GM18858 (cell line): ENCODE data around the gene SIRPB1.
"Not testable (repeated sequence)": the region's sequence is repeated elsewhere in the genome, so short reads cannot be mapped to it uniquely, and the experiment has no call there.

Experiments
- ATAC-seq: cut with Tn5 transposase; IDR thresholded peaks from one replicate; pipeline ENCODE4 v1.9.1; 2021; ENCODE audit not compliant: unreplicated experiment

The SIRPB1 gene

DNA sequence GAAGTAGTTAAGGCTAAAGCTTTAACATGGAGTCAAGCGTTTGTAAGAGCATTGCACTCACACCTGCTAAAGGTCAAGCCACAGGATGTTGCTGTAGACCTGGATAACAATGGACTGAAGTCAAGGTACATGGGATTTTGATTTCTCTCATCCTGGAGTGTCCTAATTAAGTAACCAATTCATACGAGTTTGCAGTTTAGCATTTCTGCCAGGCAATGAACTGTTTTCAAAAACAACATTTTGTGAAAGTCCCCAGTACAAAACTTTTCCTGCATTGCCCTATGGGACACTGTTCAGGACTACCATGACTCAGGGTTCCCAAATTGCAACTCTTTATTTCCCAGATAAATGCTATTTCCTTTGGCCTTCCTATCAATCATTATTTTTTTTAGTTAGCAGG, 17.4 kb upstream of the SIRPB1 start:
- no peak for ATAC-seq

DNA sequence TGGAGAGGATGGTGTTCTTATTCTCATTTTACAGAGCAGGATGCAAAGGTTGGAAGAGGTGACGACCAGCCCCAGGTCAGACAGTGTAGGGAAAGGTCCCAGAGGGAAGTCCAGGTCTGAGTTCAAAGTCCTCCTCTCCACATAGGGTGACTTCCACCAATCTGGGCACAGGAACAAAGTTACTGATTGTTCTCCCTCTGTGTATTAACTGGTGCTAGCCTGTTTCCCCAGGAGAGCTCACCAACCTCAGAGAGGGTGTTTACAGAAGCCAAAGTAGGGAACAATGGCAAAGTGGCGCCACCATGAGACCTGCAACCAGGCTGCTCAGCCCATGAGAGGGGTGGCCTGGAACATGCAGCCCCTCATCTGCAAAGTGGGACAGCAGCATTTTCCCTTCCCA, 16.8 kb upstream of the SIRPB1 start:
- no peak for ATAC-seq

DNA sequence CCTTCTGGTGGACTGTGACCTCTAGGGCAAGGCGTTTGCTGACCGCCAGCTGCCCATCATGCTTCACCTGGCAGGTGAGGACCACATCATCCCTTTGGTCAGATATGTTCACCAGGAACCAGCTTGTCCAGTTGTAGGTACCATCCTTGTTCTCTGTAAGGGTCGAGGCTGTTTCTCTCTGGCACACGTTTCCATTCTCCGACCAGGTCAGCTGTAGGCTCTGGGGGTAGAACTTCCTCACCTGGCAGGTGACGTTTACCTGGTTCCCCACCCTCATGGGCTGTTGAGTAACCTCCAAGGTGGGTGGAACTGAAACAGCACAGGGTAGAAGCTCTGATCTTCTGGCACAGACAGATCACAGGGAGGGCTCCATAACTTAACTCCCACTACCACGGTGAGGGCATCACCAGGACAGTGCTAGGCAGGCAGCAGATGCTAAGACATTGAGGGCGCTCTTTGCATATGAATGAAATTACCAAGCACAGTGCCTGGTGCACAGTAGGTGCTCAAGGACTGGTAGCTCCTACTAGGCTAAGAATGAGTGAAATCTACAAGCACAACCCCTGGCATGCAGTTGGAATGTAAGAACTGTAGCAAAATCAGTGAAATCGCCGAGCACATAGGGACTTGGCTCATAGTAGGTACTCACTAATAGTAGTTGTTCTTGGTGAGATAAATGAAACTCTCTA, 15.6 kb upstream of the SIRPB1 start:
- no peak for ATAC-seq

DNA sequence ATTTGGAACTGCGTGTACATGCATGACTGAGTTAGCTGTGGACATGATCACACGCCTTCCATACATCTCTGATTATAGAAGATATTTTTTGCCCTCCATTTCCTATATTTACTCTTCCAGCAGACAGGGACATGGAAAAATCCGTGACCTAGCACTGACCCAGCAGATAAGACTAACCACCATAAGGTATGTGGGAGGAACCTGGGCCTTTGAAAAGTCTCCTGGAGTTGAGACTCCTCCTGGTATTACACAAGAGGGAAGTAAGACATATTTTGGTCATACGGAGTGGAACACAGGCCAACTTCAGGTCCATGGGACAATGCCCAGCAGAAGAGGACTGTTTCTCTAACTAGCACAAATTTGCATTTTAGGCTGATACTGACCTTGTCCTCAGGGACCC, 13.7 kb upstream of the SIRPB1 start:
- ATAC-seq, result no peak

DNA sequence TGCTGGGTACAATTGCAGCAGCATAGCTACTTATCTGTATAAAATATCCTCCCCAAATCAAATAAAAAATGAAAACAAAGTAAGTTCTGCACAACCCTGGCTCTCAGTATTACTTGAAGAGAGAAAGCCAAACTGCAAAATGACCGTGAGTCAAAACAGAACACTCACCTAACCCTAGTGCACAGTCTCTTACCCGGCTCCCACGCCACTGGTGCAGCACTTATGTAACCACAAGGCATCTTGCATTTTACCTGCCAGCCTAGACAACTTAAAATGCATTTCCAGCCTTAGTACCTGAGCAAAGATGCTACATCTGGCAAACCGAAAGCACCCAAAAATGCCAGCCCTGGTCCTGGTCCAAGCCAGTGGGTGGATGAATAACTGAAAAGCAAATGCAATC, 12.4 kb upstream of the SIRPB1 start:
- ATAC-seq, result no peak

DNA sequence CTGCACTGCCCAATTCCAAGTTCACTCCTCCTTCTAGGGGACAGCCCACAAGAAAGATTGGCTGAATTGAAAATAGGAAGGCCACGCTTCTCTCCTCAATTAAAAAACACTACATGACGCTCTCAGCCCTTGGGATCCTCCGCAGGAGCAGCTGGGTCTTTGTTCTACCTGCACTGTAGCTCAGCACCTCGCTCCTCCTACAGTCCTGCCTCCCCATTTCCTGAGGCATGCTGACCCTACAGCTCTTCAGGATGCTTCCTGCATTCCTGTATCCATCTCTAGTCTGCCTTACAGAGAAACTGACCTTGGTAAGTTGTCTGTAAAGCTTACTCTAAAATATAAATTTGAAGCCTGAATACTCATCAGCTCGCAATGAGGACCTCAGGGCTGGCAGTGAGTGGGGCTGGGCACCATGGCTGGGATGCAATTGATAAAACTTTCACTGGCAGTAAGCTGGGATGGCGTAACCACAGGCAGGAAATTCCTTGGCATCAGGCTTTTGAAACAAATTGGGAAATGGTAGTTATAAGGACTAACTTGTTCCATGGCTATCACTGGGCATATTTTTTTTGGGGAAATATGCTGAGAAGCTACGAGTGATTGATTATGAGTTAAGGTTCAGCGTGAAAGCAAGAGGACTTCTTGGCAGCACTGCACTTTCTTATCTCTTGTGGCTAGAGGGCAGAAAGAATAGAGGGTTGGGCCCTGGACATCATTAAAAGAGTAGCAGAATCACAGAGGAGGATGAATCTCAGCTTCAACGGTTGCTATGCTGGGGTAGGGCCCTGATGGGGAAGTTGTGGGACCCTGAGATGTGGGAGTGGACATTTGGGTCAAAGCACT, 11.7 kb upstream of the SIRPB1 start:
- ATAC-seq, result no peak

DNA sequence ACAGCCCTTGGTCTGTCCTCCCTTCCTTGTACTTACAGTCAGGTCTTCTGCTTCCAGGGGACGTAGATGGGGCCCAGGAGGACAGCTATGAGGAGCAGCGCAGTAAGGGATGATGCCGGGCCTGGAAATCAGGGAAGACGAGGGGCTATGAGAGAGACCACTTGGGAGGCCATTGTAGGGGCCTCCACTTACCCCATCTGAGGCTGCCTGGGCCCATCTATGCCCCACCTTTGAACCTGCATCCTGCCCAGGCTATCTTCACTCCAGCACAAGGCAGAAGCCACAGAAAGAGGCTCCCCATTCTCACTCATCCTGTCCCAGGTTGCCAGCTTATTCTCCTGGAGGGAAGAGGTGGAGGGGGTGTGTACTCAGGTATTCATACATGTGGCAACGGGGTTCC, 10.4 kb upstream of the SIRPB1 start:
- no peak for ATAC-seq

DNA sequence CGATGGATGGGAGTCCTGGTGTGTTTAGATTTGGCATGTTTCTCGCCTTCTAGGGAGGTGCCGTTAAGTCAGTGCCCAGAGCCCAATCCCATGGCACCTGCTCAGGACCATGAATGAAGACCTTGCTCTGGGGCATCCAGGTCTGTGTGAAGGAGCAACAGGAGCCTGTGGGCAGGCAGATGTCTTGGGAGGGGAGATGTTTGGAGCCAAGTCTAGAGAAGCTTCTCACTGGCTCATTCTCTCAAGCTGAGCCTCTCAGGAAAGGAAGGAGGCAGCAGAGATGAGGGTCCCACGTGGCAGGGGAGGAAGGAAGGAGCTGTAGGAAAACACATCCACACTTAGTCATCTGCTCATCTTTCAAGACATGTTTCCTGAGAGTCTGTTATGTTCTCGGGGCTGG, 9.5 kb upstream of the SIRPB1 start:
- ATAC-seq, result no peak

DNA sequence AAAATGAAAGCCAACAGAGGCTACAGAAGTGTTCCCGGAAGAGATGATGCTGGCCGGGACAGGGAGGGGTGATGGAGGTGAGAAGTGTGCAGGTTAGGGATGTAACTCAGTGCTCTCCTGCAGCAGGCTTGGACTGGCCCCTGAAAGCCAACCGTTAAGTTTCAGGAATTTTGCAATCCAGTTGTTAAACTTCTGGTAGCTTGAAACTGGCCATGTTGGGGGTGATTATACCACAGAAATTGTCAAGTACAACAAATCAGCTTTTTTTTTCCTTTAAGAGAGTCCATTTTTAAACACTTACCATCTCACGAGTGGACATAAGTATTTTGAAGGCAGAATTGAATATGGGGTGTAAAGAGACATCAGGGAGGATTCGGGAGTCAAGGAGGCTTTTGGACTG, 8.8 kb upstream of the SIRPB1 start:
- ATAC-seq, result no peak

DNA sequence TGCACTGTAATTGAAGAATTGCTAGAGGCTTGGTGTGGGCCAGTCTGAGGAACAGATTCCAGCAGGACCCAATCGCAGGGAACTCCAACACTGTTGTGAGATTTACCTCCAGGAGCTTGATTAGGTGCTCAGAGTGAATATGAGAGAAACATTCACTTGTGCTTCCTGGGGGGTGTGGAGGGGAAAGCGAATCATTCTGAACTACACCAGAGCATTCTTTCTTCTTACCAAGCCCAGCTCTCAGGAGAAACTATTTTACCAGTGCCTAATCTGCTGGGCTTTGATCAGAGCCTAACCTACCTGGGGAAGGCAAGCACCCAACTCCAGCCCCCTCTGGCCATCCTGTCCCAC, 7.4 kb upstream of the SIRPB1 start:
- no peak for ATAC-seq

DNA sequence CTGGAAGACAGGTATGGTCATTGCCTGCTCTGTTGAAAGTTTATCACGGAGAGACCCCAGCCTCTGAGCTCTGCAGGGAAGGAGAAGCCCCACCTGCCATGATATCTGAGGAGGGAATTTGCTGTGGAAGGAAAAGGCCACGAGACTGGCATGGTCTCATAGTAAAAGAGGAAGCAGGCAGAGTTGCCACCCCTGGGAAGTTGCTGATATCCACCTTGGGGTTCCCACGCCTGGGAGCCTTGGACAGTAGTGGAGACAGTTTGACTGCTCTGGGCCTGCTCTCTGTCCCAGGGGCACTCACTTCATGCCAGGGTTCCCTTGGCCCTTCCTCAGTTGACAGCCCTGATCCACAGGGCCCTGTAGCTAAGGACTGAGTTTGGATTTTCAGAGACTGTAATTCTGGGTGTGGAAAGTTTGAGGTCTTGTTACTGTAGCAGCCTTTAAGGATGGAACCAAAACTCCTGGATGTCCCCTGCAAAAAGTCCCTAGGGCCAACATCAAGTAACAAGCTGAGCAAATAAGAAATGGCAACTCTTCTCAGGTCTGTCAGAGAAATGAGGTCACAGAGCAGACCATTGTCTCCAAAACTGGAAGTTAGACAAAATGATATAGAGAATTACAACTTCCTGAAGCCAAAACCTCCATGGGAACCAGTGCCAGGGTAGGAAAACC, 6.9 kb upstream of the SIRPB1 start:
- no peak for ATAC-seq

DNA sequence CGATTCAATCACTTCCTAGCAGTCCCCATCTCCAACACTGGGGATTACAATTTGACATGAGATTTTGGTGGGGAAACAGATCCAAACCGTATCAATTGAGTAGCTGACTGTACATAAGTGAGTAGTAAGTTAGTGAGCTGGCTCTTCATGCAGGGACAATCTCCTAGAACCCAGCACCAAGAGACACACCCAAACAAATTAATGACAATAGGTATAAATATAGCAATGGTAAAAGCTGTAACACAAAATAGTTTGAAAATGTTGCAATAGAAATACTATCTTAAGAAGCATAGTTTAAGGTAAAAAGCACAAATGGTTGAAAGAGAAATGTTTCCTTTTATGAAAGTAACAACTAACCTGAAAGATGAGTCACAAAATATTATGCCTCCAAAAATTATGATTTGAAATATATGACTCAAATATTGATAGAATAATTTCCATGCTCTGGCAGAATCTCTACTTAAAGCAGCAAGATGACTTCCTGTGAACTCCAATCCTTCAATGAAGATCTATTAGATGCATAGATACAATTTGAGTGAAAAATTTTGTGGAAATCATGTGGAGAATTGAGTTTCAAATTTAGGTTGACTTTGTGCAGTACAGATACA, 5.4 kb upstream of the SIRPB1 start:
- no peak for ATAC-seq

DNA sequence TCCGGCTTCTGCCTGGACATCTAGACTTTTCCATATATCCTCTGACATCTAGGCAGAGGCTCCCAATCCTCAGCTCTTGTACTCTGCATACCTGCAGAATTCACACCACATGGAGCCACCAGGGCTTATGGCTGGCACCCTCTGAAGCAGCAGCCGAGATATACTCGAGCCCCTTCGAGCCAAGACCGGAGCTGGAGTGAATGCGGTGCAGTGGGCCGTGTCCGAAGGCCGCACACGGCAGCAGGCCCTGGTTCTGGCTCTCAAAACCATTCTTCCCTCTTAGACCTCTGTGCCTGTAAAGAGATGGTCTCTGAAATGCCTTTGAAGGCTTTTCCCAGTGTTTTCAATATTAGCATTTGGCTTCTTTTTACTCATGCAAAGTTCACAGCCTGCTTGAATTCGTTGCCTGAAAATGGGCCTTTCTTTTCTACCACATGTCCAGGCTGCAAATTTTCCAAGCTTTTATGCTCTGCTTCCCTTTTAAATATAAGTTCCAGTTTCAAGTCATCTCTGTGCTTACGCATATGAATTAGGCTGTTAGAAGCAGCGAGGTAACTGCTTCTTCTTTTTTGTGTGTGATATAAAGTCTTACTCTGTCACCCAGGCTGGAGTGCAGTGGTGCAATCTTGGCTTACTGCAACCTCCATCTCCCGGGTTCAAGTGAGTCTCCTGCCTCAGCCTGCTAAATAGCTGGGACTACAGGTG, 3.8 kb upstream of the SIRPB1 start:
- no peak for ATAC-seq

DNA sequence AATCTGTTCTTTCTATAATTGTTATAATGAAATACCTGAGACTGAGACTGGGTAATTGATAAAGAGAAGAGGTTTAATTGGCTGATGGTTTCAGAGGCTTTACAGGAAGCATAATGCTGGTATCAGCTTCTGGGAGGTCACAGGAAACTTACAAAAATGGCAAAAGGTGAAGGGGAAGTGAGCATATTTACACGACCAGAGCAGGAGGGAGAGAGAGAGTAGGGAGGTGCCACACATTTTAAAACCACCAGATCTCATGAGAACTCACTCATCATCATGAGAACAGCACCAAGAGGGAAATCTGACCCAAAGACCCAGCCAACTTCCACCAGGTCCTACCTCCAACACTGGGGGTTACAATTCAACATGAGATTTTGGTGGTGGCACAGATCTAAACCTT, 2.6 kb upstream of the SIRPB1 start:
- ATAC-seq, result no peak

DNA sequence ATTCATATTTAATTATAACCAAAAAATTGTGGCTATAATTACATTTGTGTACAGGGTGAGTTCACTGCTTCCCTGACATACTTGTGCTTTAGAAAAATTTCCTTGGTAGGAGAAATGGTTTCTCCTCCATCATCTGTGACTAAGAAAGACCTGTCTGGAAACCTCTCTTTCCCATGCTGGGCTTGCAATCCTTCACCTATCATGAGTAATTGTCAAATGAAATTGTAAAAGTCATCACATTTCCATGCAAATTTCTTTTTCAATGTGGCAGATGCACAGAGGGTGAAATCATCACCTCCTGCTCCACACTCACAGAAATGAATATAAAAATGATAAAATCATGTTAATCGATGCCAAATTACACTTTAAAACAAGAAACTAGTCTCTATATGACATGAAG, 1.5 kb upstream of the SIRPB1 start:
- ATAC-seq, result no peak

DNA sequence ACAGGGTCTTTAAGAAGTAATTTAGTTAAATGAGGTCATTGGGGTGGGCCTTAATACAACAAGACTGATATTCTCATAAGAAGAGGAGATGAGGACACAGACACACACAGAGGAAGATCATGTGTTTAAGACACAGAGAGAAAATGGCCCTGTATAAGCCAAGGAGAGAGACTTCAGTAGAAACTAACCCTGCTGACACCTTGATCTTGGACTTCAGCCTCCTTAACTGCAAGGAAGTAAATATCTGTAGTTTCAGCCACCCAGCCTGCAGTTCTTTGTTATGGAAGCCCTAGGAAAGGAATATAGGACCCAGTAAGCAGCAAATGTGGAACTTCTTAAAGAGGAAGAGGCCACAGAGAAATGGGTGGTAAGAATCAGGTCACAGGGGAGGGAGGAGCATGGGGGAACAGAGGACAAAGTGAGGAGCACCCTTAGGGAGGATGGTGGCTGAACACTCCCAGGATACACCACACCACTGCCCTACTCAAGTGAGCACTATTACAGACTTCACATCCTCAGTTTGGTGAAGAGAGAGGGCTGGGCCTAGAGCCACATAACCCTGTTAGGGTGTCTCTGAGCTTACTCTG, 762 bp downstream of the SIRPB1 start:
- ATAC-seq, result no peak

DNA sequence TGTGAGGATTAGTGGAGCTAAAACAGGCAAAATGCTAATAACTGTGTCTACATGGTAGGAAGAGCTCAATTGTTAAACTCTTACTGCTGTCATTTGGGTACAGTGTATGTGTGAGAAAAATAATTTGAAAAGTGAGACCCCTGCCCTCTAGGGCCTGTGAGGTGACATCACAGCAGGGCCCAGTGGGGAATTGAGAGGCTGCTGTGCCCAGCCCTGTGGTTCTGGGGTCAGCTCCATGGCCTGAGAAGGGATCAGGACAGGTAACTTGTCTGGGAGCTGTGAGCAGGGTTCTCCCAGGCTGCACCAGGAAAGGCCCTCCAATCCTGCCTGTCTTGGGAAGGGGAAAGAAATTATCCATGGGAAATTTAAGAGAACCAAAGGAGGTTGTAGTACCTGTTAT, 1.3 kb downstream of the SIRPB1 start:
- ATAC-seq, result no peak

DNA sequence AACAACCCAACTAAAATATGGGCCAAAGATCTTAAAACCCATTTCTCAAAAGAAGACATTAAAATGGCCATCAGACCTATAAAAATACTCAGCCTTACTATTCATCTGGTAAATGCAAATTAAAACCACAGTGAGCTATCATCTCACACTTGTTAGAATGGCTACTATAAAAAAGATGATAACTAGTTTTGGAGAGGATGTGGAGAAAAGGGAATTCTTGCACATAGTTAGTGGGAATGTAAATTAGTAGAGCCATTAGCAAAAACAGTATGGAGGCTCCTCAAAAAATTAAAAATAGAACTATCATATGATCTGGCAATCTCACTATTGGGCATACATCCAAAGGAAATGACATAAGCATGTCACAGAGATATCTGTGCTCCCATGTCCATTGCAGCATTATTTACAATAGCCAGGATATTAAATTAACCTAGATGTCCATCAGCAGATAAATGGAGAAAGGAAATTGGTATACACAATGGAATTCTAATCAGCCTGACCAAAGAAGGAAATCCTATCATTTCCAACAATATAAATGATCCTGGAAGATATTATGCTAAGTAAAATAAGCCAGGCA, 2.9 kb downstream of the SIRPB1 start:
- ATAC-seq, result no peak

DNA sequence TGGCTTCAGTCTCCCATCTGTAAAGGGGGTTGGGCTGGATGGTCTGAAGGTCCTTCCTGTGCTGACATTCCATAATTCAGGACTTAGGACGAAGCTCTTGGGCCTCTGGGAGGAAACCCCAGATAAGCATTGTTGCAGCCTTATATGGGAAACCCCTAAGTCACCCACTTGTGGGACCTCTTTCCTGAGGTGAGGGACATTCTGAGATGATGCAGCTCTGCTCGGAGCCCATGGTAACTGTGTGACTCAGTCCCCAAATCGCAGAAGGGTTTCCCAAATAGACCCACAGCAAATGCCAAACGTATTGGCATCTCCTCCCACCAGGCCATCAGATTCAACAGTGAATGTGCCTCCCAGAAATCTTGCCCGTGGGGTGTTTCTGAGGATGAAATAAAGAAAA, 9.4 kb downstream of the SIRPB1 start:
- ATAC-seq, result not testable (repeated sequence)

DNA sequence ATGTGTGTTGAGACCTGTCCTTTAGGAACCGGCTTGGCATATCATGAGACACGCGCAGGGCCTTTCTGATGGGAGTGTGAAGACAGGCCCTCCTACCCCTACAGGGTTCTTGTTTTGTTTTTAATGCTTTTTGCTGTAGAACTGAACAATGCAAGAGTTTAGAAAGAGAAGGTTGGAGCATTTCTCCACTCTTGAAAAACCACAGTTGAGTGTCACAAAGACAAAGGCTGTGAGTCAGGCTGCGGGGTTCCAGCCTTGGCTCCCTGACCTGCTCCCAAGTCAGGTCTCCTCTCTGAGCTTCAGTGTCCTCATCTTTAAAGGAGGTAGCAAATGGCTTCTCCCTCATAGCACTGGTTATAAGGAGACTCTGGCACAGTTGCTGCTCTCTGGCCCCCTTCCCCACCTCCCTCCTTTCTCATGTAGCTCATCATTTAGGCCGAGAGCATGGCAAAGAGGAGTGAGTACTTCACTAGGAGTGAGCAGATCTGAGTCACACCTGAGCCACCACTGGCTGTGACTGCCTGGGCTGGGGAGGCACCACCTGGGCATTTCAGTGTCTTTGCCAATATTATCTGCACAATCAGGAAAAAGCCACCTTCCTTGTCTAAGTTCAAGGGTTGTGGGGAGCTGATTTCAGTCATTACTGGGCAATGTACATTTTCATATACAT, 11.0 kb downstream of the SIRPB1 start:
- not testable (repeated sequence) for ATAC-seq
